Measurements from ENCODE around the gene PCBP2. TPM values are rescaled to one million over a fixed set of nuclear protein-coding genes. Genes with fewer than 3 reads are reported as not detected.

Gene PCBP2
- total and polyA plus RNA-seq, 10 donors, result 449 to 779 (median 631) TPM

GRCh38 chr12:53482626-53483168, 30.8 kb downstream of the PCBP2 start:
- H3K9me3 ChIP-seq, result no peaks in the 10 kb centered on the region
- DNase-seq, result no peak
- intact Hi-C loops (cut with DNase I; ENCODE audit: low total_unique reads), result no loop called here
- H3K36me3 ChIP-seq, result peaks cover 6 to 100% (median 89%) of the 10 kb centered on the region in 6 donors
- no peak for TF ChIP-seq CTCF (IDR thresholded peaks at IDR 0.05 in 8 of 11, conservative IDR thresholded peaks at IDR 0.05 in 3 of 11)
- peak; percentile 2 to 82 (median 67) for TF ChIP-seq POLR2AphosphoS5 (IDR thresholded peaks at IDR 0.05)
- no peaks in the 10 kb centered on the region for H3K27me3 ChIP-seq (replicated peaks in 1 of 7)
- H3K27ac ChIP-seq, result peak overlapping the region in 3 of 8 donors; percentile 2 to 51 (median 21)
- peaks cover 0 to 55% (median 29%) of the 10 kb centered on the region in 6 donors for H3K4me1 ChIP-seq
- WGBS, 5 donors, result 81 to 89% (median 84%) methylated on average over 12 to 18 of the region's 18 CpGs
- no peak overlapping the region for H3K4me3 ChIP-seq

- Histone ChIP-seq H3K27me3 (replicated peaks in 1 of 7) (no peaks in the 10 kb centered on the region), H3K4me3 (no peak overlapping the region), H3K27ac (peak overlapping the region in 2 of 8 donors; percentile 2 to 21), H3K9me3 (no peaks in the 10 kb centered on the region), H3K36me3 (peaks cover under 1 to 100% (median 82%) of the 10 kb centered on the region in 6 donors), H3K4me1 (peaks cover 0 to 48% (median 26%) of the 10 kb centered on the region in 6 donors)
- no peak for DNase-seq
- intact Hi-C loops (cut with DNase I; ENCODE audit: low total_unique reads), result no loop called here
- TF ChIP-seq POLR2AphosphoS5 (IDR thresholded peaks at IDR 0.05) (peak in 2 of 3 donors; percentile 31 to 49), CTCF (IDR thresholded peaks at IDR 0.05 in 8 of 11, conservative IDR thresholded peaks at IDR 0.05 in 3 of 11) (no peak), POLR2A (IDR thresholded peaks at IDR 0.05) (peak in 1 of 3 donors; percentile 1)
- WGBS, 5 donors, result 77 to 95% (median 85%) methylated on average over 8 to 9 of the region's 9 CpGs
These were observed 31.5 kb downstream of the PCBP2 start for GRCh38 chr12:53483225-53483978.

- Histone ChIP-seq H3K27me3 (replicated peaks in 1 of 7) (no peaks in the 10 kb centered on the region), H3K36me3 (peaks cover 0 to 94% (median 77%) of the 10 kb centered on the region in 6 donors), H3K4me3 (no peak overlapping the region), H3K4me1 (peaks cover 0 to 42% (median 21%) of the 10 kb centered on the region in 6 donors), H3K9me3 (no peaks in the 10 kb centered on the region), H3K27ac (peak overlapping the region in 1 of 8 donors; percentile 21)
- TF ChIP-seq POLR2AphosphoS5 (IDR thresholded peaks at IDR 0.05) (peak in 1 of 3 donors; percentile 54), POLR2A (IDR thresholded peaks at IDR 0.05) (no peak)
- intact Hi-C loops (cut with DNase I; ENCODE audit: low total_unique reads), result no loop called here
- 91 to 96% (median 95%) methylated on average over 4 of the region's 4 CpGs for WGBS, 5 donors
- no peak for DNase-seq
These were observed 32.1 kb downstream of the PCBP2 start for GRCh38 chr12:53483979-53484377.

- no peak for TF ChIP-seq POLR2A (IDR thresholded peaks at IDR 0.05)
- TF ChIP-seq POLR2AphosphoS5 (IDR thresholded peaks at IDR 0.05), result peak in 2 of 3 donors; percentile 30 to 50
- peaks cover 0 to 34% (median 18%) of the 10 kb centered on the region in 6 donors for H3K4me1 ChIP-seq
- H3K27ac ChIP-seq, result peak overlapping the region in 1 of 8 donors; percentile 24
- 86 to 93% (median 91%) methylated on average over 10 of the region's 10 CpGs for WGBS, 5 donors
- H3K27me3 ChIP-seq (replicated peaks in 1 of 7), result no peaks in the 10 kb centered on the region
- H3K4me3 ChIP-seq, result no peak overlapping the region
- peaks cover 0 to 84% (median 67%) of the 10 kb centered on the region in 6 donors for H3K36me3 ChIP-seq
- H3K9me3 ChIP-seq, result no peaks in the 10 kb centered on the region
- no peak for DNase-seq
- intact Hi-C loops (cut with DNase I; ENCODE audit: low total_unique reads), result no loop called here
These were observed 33.0 kb downstream of the PCBP2 start for GRCh38 chr12:53484686-53485575.

Data from spleen (tissue), 11 donors.